HepG2 (cell line): ENCODE data around the gene SERPINB6. TPM values are rescaled to one million over a fixed set of nuclear protein-coding genes. Genes with fewer than 3 reads are reported as not detected.

Experiments
- AKNA ChIP-seq: sonication (generic); formaldehyde crosslinking; IDR thresholded peaks from 2 replicates; pipeline ENCODE4 v1.4.0; 2020; ENCODE audit warnings: missing genetic modification reagents, borderline replicate concordance
- ARNT ChIP-seq: fragments of 450-650 bp; IDR thresholded peaks from 2 replicates; pipeline ENCODE4 v1.6.1; 2017
- ATF6 ChIP-seq: sonication (generic); formaldehyde crosslinking; conservative IDR thresholded peaks from 2 replicates; pipeline ENCODE4 v1.4.0; 2020; ENCODE audit warnings: missing genetic modification reagents
- HBP1 ChIP-seq: IDR thresholded peaks from 2 replicates; pipeline ENCODE4 v1.6.1; 2016; ENCODE audit warnings: low read depth, control low read depth
- ISL2 ChIP-seq: sonication (generic); formaldehyde crosslinking; IDR thresholded peaks from 2 replicates; pipeline ENCODE4 v1.5.0; 2020; ENCODE audit warnings: missing genetic modification reagents
- JUN ChIP-seq: sonication (generic); formaldehyde crosslinking; IDR thresholded peaks from 2 replicates; pipeline ENCODE4 v1.4.0; 2020; ENCODE audit warnings: mild to moderate bottlenecking, missing genetic modification reagents
- MLX ChIP-seq: IDR thresholded peaks from 2 replicates; pipeline ENCODE4 v1.6.1; 2016
- NR3C1 ChIP-seq: sonication (generic); formaldehyde crosslinking; IDR thresholded peaks from 2 replicates; pipeline ENCODE4 v1.4.0; 2020; ENCODE audit warnings: missing genetic modification reagents
- NRL ChIP-seq: sonication (generic); formaldehyde crosslinking; IDR thresholded peaks from 2 replicates; pipeline ENCODE4 v1.5.0; 2020; ENCODE audit warnings: missing genetic modification reagents, mild to moderate bottlenecking, moderate library complexity, borderline replicate concordance
- PTBP1 ChIP-seq: fragments of 200-400 bp; formaldehyde crosslinking; IDR thresholded peaks from 2 replicates; pipeline ENCODE4 v1.6.1; 2018; ENCODE audit warnings: low read length, low read depth; ENCODE audit not compliant: poor library complexity, severe bottlenecking
- RCOR2 ChIP-seq: IDR thresholded peaks from 2 replicates; pipeline ENCODE4 v1.6.1; 2016; ENCODE audit warnings: missing biosample characterization, missing genetic modification reagents
- ZBTB3 ChIP-seq: sonication (generic); formaldehyde crosslinking; IDR thresholded peaks from 2 replicates; pipeline ENCODE4 v1.4.0; 2020; ENCODE audit warnings: low read depth, mild to moderate bottlenecking, moderate library complexity, missing genetic modification reagents, borderline replicate concordance
- ZBTB42 ChIP-seq: sonication (generic); formaldehyde crosslinking; IDR thresholded peaks from 2 replicates; pipeline ENCODE4 v1.5.0; 2020; ENCODE audit warnings: mild to moderate bottlenecking, missing genetic modification reagents
- ZFP36L1 ChIP-seq: sonication (generic); formaldehyde crosslinking; IDR thresholded peaks from 2 replicates; pipeline ENCODE4 v1.8.0; 2022; ENCODE audit warnings: mild to moderate bottlenecking, missing genetic modification reagents, moderate library complexity
- ZNF556 ChIP-seq: sonication (generic); formaldehyde crosslinking; IDR thresholded peaks from 2 replicates; pipeline ENCODE4 v1.4.0; 2020; ENCODE audit warnings: mild to moderate bottlenecking, missing genetic modification reagents, borderline replicate concordance
- ZNF598 ChIP-seq: sonication (generic); formaldehyde crosslinking; IDR thresholded peaks from 2 replicates; pipeline ENCODE4 v1.5.1; 2020; ENCODE audit warnings: mild to moderate bottlenecking, missing genetic modification reagents, borderline replicate concordance
- ZNF772 ChIP-seq: sonication (generic); formaldehyde crosslinking; IDR thresholded peaks from 2 replicates; pipeline ENCODE4 v1.5.0; 2020; ENCODE audit warnings: mild to moderate bottlenecking, missing genetic modification reagents
- ZSCAN29 ChIP-seq: sonication (generic); formaldehyde crosslinking; conservative IDR thresholded peaks from 2 replicates; pipeline ENCODE4 v1.4.0; 2020; ENCODE audit warnings: mild to moderate bottlenecking, missing genetic modification reagents
- polyA plus RNA-seq, 8 experiments: library from polyadenylated mRNA; depleted of rRNA in 3 of 8; stranded (reverse) in 7 of 8; unstranded in 1 of 8; fragments of >200 nt; fragmentation: Illumina TruSeq in 4 of 8; extraction: Trizol in 4 of 8; gene quantifications; 2 replicates each; pipeline versions ENCODE4 v1.2.1 to v1.2.3, GENCODE V29; 2011 to 2016; ENCODE audit warnings: low read depth in 4 of 8, missing spikeins in 1 of 8, mixed read lengths in 1 of 8; ENCODE audit not compliant: insufficient read depth in 1 of 8
- total RNA-seq, 5 experiments: library from RNA; depleted of rRNA; stranded (reverse); fragments of >200 nt; fragmentation: Illumina TruSeq; extraction: Trizol; gene quantifications; 2 replicates each; pipeline ENCODE4 v1.2.3, GENCODE V29; 2016; ENCODE audit warnings: low read depth in 1 of 5

Gene SERPINB6
- total and polyA plus RNA-seq, 2 of the 13 experiments (the other 11 are each of a cell fraction or from before 2014, with no cell fraction given): 38.2 to 61.3 TPM

- TF ChIP-seq AKNA: no peak
- TF ChIP-seq RCOR2 (CRISPR knock-in tag): no peak; the same call in 1 of the 2 replicates
- TF ChIP-seq JUN (CRISPR knock-in tag): peak; percentile 29; the same call in 1 of the 2 replicates
- TF ChIP-seq ZFP36L1: no peak
- no peak for TF ChIP-seq ATF6 (CRISPR knock-in tag)
- TF ChIP-seq NRL (CRISPR knock-in tag): peak; percentile 78; the same call in 1 of the 2 replicates
- no peak for TF ChIP-seq PTBP1
- TF ChIP-seq ISL2 (CRISPR knock-in tag): peak; percentile 55; the same call in 1 of the 2 replicates
- TF ChIP-seq NR3C1: no peak
- TF ChIP-seq ZBTB3 (CRISPR knock-in tag): peak; percentile 74; the same call in 1 of the 2 replicates
- peak; percentile 79; the same call in 1 of the 2 replicates for TF ChIP-seq ZNF556 (CRISPR knock-in tag)
- TF ChIP-seq ZNF598 (CRISPR knock-in tag): peak; percentile 85
- no peak for TF ChIP-seq ZSCAN29 (CRISPR knock-in tag)
- TF ChIP-seq HBP1 (CRISPR knock-in tag): no peak
- peak; percentile 71 for TF ChIP-seq ZNF772 (CRISPR knock-in tag)
- no peak for TF ChIP-seq MLX (CRISPR knock-in tag)
- no peak for TF ChIP-seq ARNT
- no peak for TF ChIP-seq ZBTB42 (CRISPR knock-in tag)
Observed at GRCh38 chr6:2952557-2953095, 18.7 kb downstream of the SERPINB6 start (continued).
